RWPE2 (cell line): ENCODE data around the gene MYCT1.

Source experiments
- ATAC-seq: fragments of 200-7000 bp; cut with Tn5 transposase; 3 replicates; pipeline ENCODE4 v1.9.1; 2021; ENCODE audit warnings: low read depth
- DNase-seq: peaks from one replicate; pipeline ENCODE4 v3.0.0-alpha.2; 2020; ENCODE audit warnings: low spot score
- H3K27ac ChIP-seq: fragments of 450-650 bp; 2 replicates; pipeline ENCODE4 v1.5.1; 2017; ENCODE audit warnings: mild to moderate bottlenecking; ENCODE audit not compliant: poor library complexity, severe bottlenecking
- H3K27me3 ChIP-seq: fragments of 250-450 bp; sonication (Bioruptor Pico); 2 replicates; pipeline ENCODE4 v1.5.1; 2021; ENCODE audit warnings: mild to moderate bottlenecking, moderate library complexity; ENCODE audit not compliant: insufficient read depth, poor library complexity, severe bottlenecking
- H3K36me3 ChIP-seq: fragments of 250-450 bp; sonication (Bioruptor Pico); 2 replicates; pipeline ENCODE4 v1.5.1; 2020; ENCODE audit warnings: low read depth, mild to moderate bottlenecking, moderate library complexity
- H3K4me1 ChIP-seq: fragments of 250-450 bp; sonication (Bioruptor Pico); 2 replicates; pipeline ENCODE4 v1.5.1; 2021; ENCODE audit warnings: mild to moderate bottlenecking, moderate library complexity; ENCODE audit not compliant: insufficient read depth, poor library complexity, severe bottlenecking
- H3K4me3 ChIP-seq: fragments of 250-450 bp; sonication (Bioruptor Pico); 2 replicates; pipeline ENCODE4 v1.5.1; 2021; ENCODE audit warnings: mild to moderate bottlenecking, moderate library complexity; ENCODE audit not compliant: severe bottlenecking
- H3K9me3 ChIP-seq: fragments of 250-450 bp; sonication (Bioruptor Pico); 2 replicates; pipeline ENCODE4 v1.5.1; 2021; ENCODE audit warnings: mild to moderate bottlenecking, moderate library complexity; ENCODE audit not compliant: severe bottlenecking
- CTCF ChIP-seq: fragments of 450-650 bp; IDR thresholded peaks from one replicate; pipeline ENCODE4 v1.5.1; 2017; ENCODE audit warnings: mild to moderate bottlenecking, moderate library complexity; ENCODE audit not compliant: poor library complexity, severe bottlenecking

MYCT1 gene

GRCh38 chr6:152734630-152735029 is 36.9 kb downstream of the MYCT1 start:
- TF ChIP-seq CTCF = no peak
- Histone ChIP-seq H3K9me3 (no peaks in the 10 kb centered on the region), H3K27me3 (no peaks in the 10 kb centered on the region), H3K27ac (no peak overlapping the region), H3K4me3 (no peak overlapping the region), H3K36me3 (no peaks in the 10 kb centered on the region), H3K4me1 (no peaks in the 10 kb centered on the region)
- no peak for DNase-seq
- ATAC-seq = no peak

DNA sequence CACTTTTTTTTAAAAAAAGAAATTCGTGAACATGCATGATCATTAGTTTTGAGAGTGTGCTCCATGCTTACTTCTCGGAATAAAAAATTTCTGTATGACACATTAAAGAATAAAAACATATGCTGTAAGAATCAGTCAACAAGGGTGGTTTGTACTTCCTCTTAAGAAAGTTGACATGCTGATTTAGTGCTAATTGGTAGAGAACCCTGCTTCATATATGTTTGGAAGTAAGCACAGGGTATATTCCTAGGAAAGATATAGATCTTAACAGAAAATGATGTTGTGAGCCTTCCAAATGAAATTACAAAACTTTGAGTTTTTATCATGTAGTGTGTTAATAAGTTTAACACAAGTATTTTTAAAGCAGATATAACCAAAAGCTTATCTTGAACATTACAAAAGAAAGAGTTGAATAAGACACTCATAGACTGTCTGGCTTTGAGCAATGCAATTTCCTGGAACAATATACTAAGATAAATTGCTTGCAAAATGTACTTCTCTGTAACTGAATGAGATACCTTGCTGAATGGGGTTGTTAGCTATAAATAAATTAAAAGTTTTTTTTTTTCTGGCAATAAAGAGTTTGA is 39.1 kb downstream of the MYCT1 start:
- Histone ChIP-seq H3K27ac (no peak overlapping the region), H3K4me1 (no peaks in the 10 kb centered on the region), H3K27me3 (no peaks in the 10 kb centered on the region), H3K9me3 (no peaks in the 10 kb centered on the region), H3K36me3 (no peaks in the 10 kb centered on the region), H3K4me3 (no peak overlapping the region)
- no peak for TF ChIP-seq CTCF
- no peak for DNase-seq
- ATAC-seq = no peak

DNA sequence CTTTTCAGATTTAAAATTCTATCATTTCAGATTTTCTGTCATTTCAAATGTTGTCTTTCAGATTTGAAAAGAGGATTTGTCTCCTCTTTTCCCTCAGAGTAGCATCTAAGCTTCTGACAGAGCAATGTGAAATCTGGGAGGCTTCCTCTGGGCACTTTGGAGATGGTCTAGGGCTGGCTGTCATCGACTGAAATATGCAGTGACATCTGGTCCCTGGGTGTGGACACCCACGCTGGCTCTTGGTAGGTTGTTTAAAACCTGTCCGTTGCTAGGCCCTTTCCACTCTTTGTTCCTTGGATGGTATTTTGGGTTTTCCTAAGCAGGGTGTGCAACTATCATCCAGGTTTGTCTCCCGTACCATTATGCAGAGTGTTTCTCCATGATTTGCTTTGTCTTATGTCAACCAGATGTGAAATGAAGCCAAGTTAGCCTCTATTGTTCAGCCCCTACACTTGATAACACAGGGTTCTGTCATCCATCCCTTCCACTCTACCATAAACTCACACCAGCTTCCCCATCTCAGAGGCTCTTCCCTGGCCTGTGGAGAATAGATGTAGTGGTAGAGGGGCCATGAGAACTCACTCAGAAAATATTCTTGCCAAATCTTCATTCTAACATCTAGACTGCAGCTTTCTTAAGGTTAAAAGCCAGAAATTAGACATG is 47.9 kb downstream of the MYCT1 start:
- Histone ChIP-seq H3K4me1 (peaks cover 12% of the 10 kb centered on the region), H3K36me3 (no peaks in the 10 kb centered on the region), H3K4me3 (no peak overlapping the region), H3K9me3 (no peaks in the 10 kb centered on the region), H3K27ac (peak overlapping the region; percentile 48), H3K27me3 (no peaks in the 10 kb centered on the region)
- ATAC-seq (no peak; the same call in 2 of the 3 replicates), DNase-seq (no peak)
- TF ChIP-seq CTCF = no peak

DNA sequence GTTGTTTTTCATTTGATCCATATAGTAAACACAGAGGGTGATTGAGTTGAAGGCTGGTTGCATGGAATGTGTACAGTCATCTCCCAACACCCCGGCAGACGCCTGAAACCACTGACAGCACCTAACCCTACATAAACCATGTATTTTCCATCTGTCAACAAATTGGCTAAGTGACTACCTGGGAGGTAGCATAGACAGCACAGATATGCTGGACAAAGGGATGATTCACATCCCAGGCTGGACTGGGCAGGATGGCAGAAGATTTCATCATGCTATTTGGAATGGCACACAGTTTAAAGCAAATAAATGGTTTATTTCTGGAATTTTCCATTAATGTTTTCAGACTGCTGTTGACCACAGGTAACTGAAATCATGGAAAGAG is 48.5 kb downstream of the MYCT1 start:
- ATAC-seq = peak; percentile 99
- no peak overlapping the region for H3K4me3 ChIP-seq
- H3K4me1 ChIP-seq = peaks cover 12% of the 10 kb centered on the region
- H3K27me3 ChIP-seq = no peaks in the 10 kb centered on the region
- H3K27ac ChIP-seq = peak overlapping the region; percentile 48
- no peak for TF ChIP-seq CTCF
- no peaks in the 10 kb centered on the region for H3K9me3 ChIP-seq
- DNase-seq = peak; percentile 69
- no peaks in the 10 kb centered on the region for H3K36me3 ChIP-seq

DNA sequence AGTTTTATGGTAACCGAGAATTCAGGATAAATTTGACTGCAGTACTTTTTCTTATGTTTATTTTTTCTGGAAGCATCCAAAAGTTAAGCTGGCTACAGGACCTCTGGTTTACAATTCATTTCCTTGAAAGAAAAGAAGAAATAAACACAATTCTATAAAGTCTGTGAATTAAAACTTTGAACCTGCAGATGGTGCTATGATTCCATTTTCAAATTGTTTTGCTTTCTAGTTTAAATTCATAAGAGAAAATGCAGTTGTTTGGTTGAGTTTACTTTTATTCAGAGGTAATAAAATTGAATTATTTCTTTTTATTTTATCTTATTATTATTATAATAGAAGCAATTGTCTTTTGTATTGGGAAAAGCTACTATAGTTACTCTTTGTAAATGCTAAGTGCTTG is 51.1 kb downstream of the MYCT1 start:
- no peaks in the 10 kb centered on the region for H3K9me3 ChIP-seq

More for the DNA sequence above, 51.1 kb downstream of the MYCT1 start:
- Histone ChIP-seq H3K36me3 (no peaks in the 10 kb centered on the region), H3K27ac (no peak overlapping the region), H3K27me3 (no peaks in the 10 kb centered on the region), H3K4me3 (no peak overlapping the region), H3K4me1 (peaks cover 12% of the 10 kb centered on the region)
- ATAC-seq (no peak), DNase-seq (no peak)
- TF ChIP-seq CTCF = peak; percentile 67
